A549 (cell line): ENCODE results near the gene CCDC183. TPM values are rescaled to one million over a fixed set of nuclear protein-coding genes. Genes with fewer than 3 reads are reported as not detected.

ENCODE experiments used
- ATAC-seq, 2 experiments: fragments of 200-7000 bp in 1 of 2; fragments of >200 bp in 1 of 2; cut with Nextera tagmentation in 1 of 2; cut with Tn5 transposase in 1 of 2; 3 replicates each; pipeline versions ENCODE4 v1.8.0 to v1.9.1; 2018 to 2020; ENCODE audit warnings: mild to moderate bottlenecking in 1 of 2, moderate library complexity in 1 of 2
- CTCF ChIA-PET: fragments of 300-600 bp; sonication (Branson Sonifier 250); formaldehyde crosslinking; extraction: SDS; loops from one replicate; lab custom pipeline; 2021; ENCODE audit warnings: antibody characterized with exemption, inconsistent platforms; lab: Yijun Ruan, JAX
- POLR2A ChIA-PET: fragments of 350-600 bp; formaldehyde crosslinking; extraction: SDS; loops from one replicate; lab custom pipeline; 2021; ENCODE audit warnings: antibody characterized with exemption, inconsistent platforms; lab: Yijun Ruan, JAX
- DNase-seq, 2 experiments: peaks; one replicate each; pipeline versions ENCODE4 v3.0.0 to v3.0.0-alpha.2; 2011 to 2016; ENCODE audit warnings: low read depth in 1 of 2, low spot score in 1 of 2
- FAIRE-seq: peaks from 2 replicates; lab custom pipeline; 2011; peaks lifted over from hg19 to GRCh38; lab: Jason Lieb, UNC
- H3K27ac ChIP-seq, 2 experiments: fragments of >200 bp; sonication (Bioruptor Twin); formaldehyde crosslinking; 3 replicates each; pipeline ENCODE4 v1.5.1; 2016 to 2017
- H3K4me1 ChIP-seq: fragments of >200 bp; sonication (Bioruptor Twin); formaldehyde crosslinking; 3 replicates; pipeline ENCODE4 v1.6.1; 2016
- H3K4me2 ChIP-seq: fragments of >200 bp; sonication (Bioruptor Twin); formaldehyde crosslinking; 3 replicates; pipeline ENCODE4 v1.6.1; 2016
- H3K4me3 ChIP-seq: fragments of >200 bp; sonication (Bioruptor Twin); formaldehyde crosslinking; 3 replicates; pipeline ENCODE4 v1.5.1; 2016
- H3K9me3 ChIP-seq: fragments of >200 bp; sonication (Bioruptor Twin); formaldehyde crosslinking; 3 replicates; pipeline ENCODE4 v1.6.1; 2016
- BCL3 ChIP-seq: fragments of >200 bp; sonication (Bioruptor Twin); formaldehyde crosslinking; IDR thresholded peaks from 3 replicates; pipeline ENCODE4 v1.6.1; 2016
- CEBPB ChIP-seq, 2 experiments: fragments of >200 bp in 1 of 2; sonication (Bioruptor Twin) in 1 of 2; formaldehyde crosslinking in 1 of 2; IDR thresholded peaks; 2 replicates each; pipeline ENCODE4 v1.6.1; 2012 to 2016
- CHD4 ChIP-seq: fragments of 200-600 bp; sonication (generic); IDR thresholded peaks from 2 replicates; pipeline ENCODE4 v1.6.1; 2016; ENCODE audit warnings: antibody characterized with exemption, mild to moderate bottlenecking, borderline replicate concordance
- E2F6 ChIP-seq: IDR thresholded peaks from 2 replicates; pipeline ENCODE4 v1.6.1; 2012; ENCODE audit warnings: low read depth, borderline replicate concordance
- FOSL2 ChIP-seq, 2 experiments: fragments of 450-650 bp in 1 of 2; fragments of >200 bp in 1 of 2; sonication (Bioruptor Twin) in 1 of 2; formaldehyde crosslinking; IDR thresholded peaks; 2 replicates each; pipeline versions ENCODE4 v1.5.0 to v1.6.1; 2016 to 2020; ENCODE audit warnings: mild to moderate bottlenecking in 1 of 2, moderate library complexity in 1 of 2
- GATA3 ChIP-seq: IDR thresholded peaks from 2 replicates; pipeline ENCODE4 v1.6.1; 2012; ENCODE audit warnings: borderline replicate concordance
- HOXB13 ChIP-seq: fragments of 250-450 bp; sonication (Bioruptor Pico); IDR thresholded peaks from 2 replicates; pipeline ENCODE4 v1.5.0; 2020; ENCODE audit warnings: low read depth, mild to moderate bottlenecking, moderate library complexity
- JUN ChIP-seq, 2 experiments: fragments of >200 bp; sonication (Bioruptor Twin); formaldehyde crosslinking; IDR thresholded peaks; 2 replicates in 1 of 2; 3 replicates in 1 of 2; pipeline ENCODE4 v1.6.1; 2016 to 2017
- MAZ ChIP-seq: fragments of 150-350 bp; IDR thresholded peaks from 2 replicates; pipeline ENCODE4 v1.6.1; 2014; ENCODE audit warnings: antibody characterized with exemption, low read depth, low read length, borderline replicate concordance
- NFE2L2 ChIP-seq: fragments of 150-350 bp; conservative IDR thresholded peaks from 2 replicates; pipeline ENCODE4 v1.6.1; 2014; ENCODE audit warnings: low read length
- NR3C1 ChIP-seq: fragments of >200 bp; sonication (Bioruptor Twin); formaldehyde crosslinking; IDR thresholded peaks from 3 replicates; pipeline ENCODE4 v1.6.1; 2017
- POLR2A ChIP-seq: IDR thresholded peaks from 2 replicates; pipeline ENCODE4 v1.6.1; 2012; ENCODE audit warnings: mild to moderate bottlenecking, low read length
- POLR2AphosphoS2 ChIP-seq: conservative IDR thresholded peaks from 2 replicates; pipeline ENCODE4 v1.6.1; 2012; ENCODE audit warnings: low read length, improper control_type of control experiment, inconsistent platforms
- RARB ChIP-seq: fragments of 250-450 bp; sonication (Bioruptor Pico); IDR thresholded peaks from 2 replicates; pipeline ENCODE4 v1.8.0; 2021; ENCODE audit warnings: mild to moderate bottlenecking, moderate library complexity
- RFX5 ChIP-seq: fragments of 450-650 bp; IDR thresholded peaks from 2 replicates; pipeline ENCODE4 v1.7.1; 2014; ENCODE audit warnings: antibody characterized with exemption, mild to moderate bottlenecking, moderate library complexity
- TFCP2L1 ChIP-seq: fragments of 250-450 bp; sonication (Bioruptor Pico); IDR thresholded peaks from 2 replicates; pipeline ENCODE4 v1.5.0; 2021; ENCODE audit warnings: mild to moderate bottlenecking
- TP53 ChIP-seq: fragments of 250-450 bp; sonication (Bioruptor Pico); IDR thresholded peaks from 2 replicates; pipeline ENCODE4 v1.5.0; 2021; ENCODE audit warnings: mild to moderate bottlenecking, moderate library complexity
- USF2 ChIP-seq: fragments of 450-650 bp; IDR thresholded peaks from 2 replicates; pipeline ENCODE4 v1.6.1; 2014; ENCODE audit warnings: antibody characterized with exemption
- WGBS: methylation state at CpG from one replicate; pipeline ENCODE4 v1.1.6; 2017; ENCODE audit errors: missing lambda C conversion rate; 5-methylcytosine and 5-hydroxymethylcytosine counted together
- polyA plus RNA-seq, 4 experiments: library from polyadenylated mRNA; depleted of rRNA in 3 of 4; stranded (reverse); fragments of >200 nt; fragmentation: RNase III in 1 of 4; extraction: RNeasy Plus Mini Kit Qiagen cat#74134 plus additional on column Dnase treatment in 1 of 4; gene quantifications; 2 replicates in 3 of 4; 3 replicates in 1 of 4; pipeline ENCODE4 v1.2.3, GENCODE V29; 2011 to 2017
- TF ChIP-seq, protein P1 (sequence below): IDR thresholded peaks from 2 replicates; pipeline ENCODE4 v1.6.1; 2012

Gene CCDC183
- polyA plus RNA-seq, 2 of the 4 experiments (the other 2 are of a cell fraction), result 0.90 to 1.4 TPM

DNA sequence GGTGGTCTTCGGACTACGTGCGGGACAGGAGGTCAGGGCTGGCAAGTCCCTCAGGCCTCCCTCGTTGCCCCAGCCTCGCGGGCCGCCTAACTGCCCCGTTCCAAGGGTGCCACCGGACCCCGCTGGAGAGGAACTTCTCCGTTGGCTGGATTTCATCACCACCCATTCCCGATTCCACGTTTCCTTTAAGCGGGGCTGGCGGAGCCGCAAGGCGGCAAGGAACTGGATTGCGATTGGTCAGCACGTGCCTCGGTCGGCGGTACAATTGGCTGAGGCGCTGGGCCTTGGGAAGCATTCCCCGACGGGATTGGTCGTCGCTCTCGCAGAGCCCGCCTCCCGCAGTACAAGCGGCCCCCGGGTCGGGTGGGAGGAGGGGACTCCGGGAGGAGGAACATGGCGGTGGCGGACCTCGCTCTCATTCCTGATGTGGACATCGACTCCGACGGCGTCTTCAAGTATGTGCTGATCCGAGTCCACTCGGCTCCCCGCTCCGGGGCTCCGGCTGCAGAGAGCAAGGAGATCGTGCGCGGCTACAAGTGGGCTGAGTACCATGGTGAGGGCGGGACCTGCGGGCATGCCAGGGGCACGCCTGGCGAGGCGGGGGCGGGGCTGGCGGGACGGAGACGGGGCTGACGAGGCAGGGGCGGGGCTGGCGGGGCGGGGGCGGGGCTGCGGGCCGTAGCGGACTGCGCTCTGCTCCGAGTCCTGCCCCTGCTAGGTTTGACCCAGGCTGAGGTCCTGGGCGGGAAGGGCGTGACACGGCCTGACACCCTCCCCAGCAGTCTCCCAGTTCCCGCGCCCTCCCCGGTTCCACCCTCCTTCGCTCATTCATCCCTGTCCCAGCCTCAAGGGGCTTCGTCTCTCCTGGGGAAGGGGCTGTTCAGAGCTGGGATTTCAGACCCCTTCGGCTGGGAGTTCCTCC lies 53.2 kb downstream of the CCDC183 start, which contains the start of gene PHPT1 (continued):
- TF ChIP-seq, protein P1, sequence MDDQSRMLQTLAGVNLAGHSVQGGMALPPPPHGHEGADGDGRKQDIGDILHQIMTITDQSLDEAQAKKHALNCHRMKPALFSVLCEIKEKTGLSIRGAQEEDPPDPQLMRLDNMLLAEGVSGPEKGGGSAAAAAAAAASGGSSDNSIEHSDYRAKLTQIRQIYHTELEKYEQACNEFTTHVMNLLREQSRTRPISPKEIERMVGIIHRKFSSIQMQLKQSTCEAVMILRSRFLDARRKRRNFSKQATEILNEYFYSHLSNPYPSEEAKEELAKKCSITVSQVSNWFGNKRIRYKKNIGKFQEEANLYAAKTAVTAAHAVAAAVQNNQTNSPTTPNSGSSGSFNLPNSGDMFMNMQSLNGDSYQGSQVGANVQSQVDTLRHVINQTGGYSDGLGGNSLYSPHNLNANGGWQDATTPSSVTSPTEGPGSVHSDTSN, result peak; percentile 84
- no peak for TF ChIP-seq MAZ
- TF ChIP-seq CHD4, result no peak
- TF ChIP-seq JUN (IDR thresholded peaks at IDR 0.05), result peak; percentile 65 to 91; a peak in 4 of 5 replicates
- TF ChIP-seq POLR2A, result peak; percentile 72
- peak; percentile 35; the same call in 1 of the 2 replicates for TF ChIP-seq RFX5
- peak; percentile 72 for TF ChIP-seq POLR2AphosphoS2
- TF ChIP-seq E2F6, result peak; percentile 94
- 0 out of 2 replicates have a peak, but pooled peaks have one; percentile 24 for TF ChIP-seq GATA3

- H3K4me2 ChIP-seq, result peak overlapping the region; percentile 86
- DNase-seq, result no peak
- ChIA-PET POLR2A (interaction anchor here (0.7 to 1.0 kb wide), 2 partner anchors 10 to 34 kb away, joined by 3 to 4 read pairs; no protein-coding TSS in a partner anchor), CTCF (interaction anchor here (0.6 to 1.3 kb wide), 4 partner anchors 31 to 736 kb away, joined by 3 to 5 read pairs (median 4); no protein-coding TSS in a partner anchor)
- no peak for FAIRE-seq
- peak overlapping the region; percentile 96 to 97 for H3K27ac ChIP-seq
- H3K4me1 ChIP-seq, result peaks cover 31% of the 10 kb centered on the region
- H3K4me3 ChIP-seq, result peak overlapping the region; percentile 87
- ATAC-seq, result 0 out of 6 replicates have a peak, but pooled peaks of 1 of the 2 experiments have one; percentile 0
- TF ChIP-seq NFE2L2 (no peak), GATA3 (no peak), USF2 (no peak), TP53 (CRISPR knock-in tag) (no peak), FOSL2 (IDR thresholded peaks at IDR 0.05) (no peak), FOSL2 (CRISPR knock-in tag; IDR thresholded peaks at IDR 0.05) (no peak), BCL3 (0 out of 3 replicates have a peak, but pooled peaks have one; percentile 11), JUN (IDR thresholded peaks at IDR 0.05) (no peak), CEBPB (IDR thresholded peaks at IDR 0.05) (no peak), HOXB13 (CRISPR knock-in tag) (no peak), TFCP2L1 (no peak), RARB (CRISPR knock-in tag) (no peak), NR3C1 (no peak)
- TF ChIP-seq, protein P1, result peak; percentile 42; the same call in 1 of the 2 replicates
- 39% methylated on average over 30 of the region's 43 CpGs for WGBS
- no peaks in the 10 kb centered on the region for H3K9me3 ChIP-seq
These were observed 54.1 kb downstream of the CCDC183 start for GRCh38 chr9:136849960-136850865.
